H1 (cell line): Measurements from ENCODE around the gene MMP27.

ENCODE experiments used
- BRCA1 ChIP-seq: IDR thresholded peaks from 2 replicates; pipeline ENCODE4 v1.6.1; 2012; ENCODE audit warnings: low read depth, low read length, improper control_type of control experiment
- CHD2 ChIP-seq: IDR thresholded peaks from 2 replicates; pipeline ENCODE4 v1.6.1; 2012; ENCODE audit warnings: low read length, improper control_type of control experiment
- CTCF ChIP-seq, 3 experiments: IDR thresholded peaks; 1 replicate in 2 of 3; 2 replicates in 1 of 3; pipeline versions ENCODE4 v1.5.1 to v1.6.1; 2011; ENCODE audit warnings: low read length in 3 of 3, mild to moderate bottlenecking in 3 of 3, inconsistent platforms in 2 of 3, low read depth in 1 of 3, moderate library complexity in 1 of 3; ENCODE audit not compliant: insufficient read depth in 1 of 3; ENCODE audit errors: control extremely low read depth in 1 of 3
- EZH2 ChIP-seq: fragments of 200-600 bp; sonication (generic); IDR thresholded peaks from 2 replicates; pipeline ENCODE4 v1.7.1; 2012; ENCODE audit warnings: low read depth, mild to moderate bottlenecking, moderate library complexity, low read length, inconsistent platforms; ENCODE audit not compliant: severe bottlenecking
- NRF1 ChIP-seq: IDR thresholded peaks from 2 replicates; pipeline ENCODE4 v1.6.1; 2011; ENCODE audit warnings: mild to moderate bottlenecking, low read depth, low read length, improper control_type of control experiment
- POLR2A ChIP-seq, 2 experiments: IDR thresholded peaks; 1 replicate in 1 of 2; 2 replicates in 1 of 2; pipeline ENCODE4 v1.6.1; 2011; ENCODE audit warnings: low read depth in 2 of 2, low read length in 2 of 2, mild to moderate bottlenecking in 2 of 2; ENCODE audit errors: control extremely low read depth in 1 of 2
- RXRA ChIP-seq: IDR thresholded peaks from 2 replicates; pipeline ENCODE4 v1.6.1; 2011; ENCODE audit warnings: low read depth, mild to moderate bottlenecking, low read length, moderate library complexity; ENCODE audit not compliant: insufficient read depth
- SUZ12 ChIP-seq: fragments of 200-600 bp; sonication (generic); IDR thresholded peaks from 2 replicates; pipeline ENCODE4 v1.6.1; 2012; ENCODE audit warnings: mild to moderate bottlenecking, inconsistent platforms, low read length, moderate library complexity, mixed read lengths
- USF2 ChIP-seq: IDR thresholded peaks from 2 replicates; pipeline ENCODE4 v1.6.1; 2011; ENCODE audit warnings: low read length, improper control_type of control experiment
- YY1 ChIP-seq: IDR thresholded peaks from 2 replicates; pipeline ENCODE4 v1.6.1; 2011; ENCODE audit warnings: low read depth, mild to moderate bottlenecking, low read length

- TF ChIP-seq EZH2 (no peak), CTCF (IDR thresholded peaks at IDR 0.05; ENCODE audit: control extremely low read depth in 1 of 3, insufficient read depth in 1 of 3, low read depth in 1 of 3, low read length in 3 of 3) (no peak), YY1 (no peak), RXRA (no peak), CHD2 (no peak), BRCA1 (no peak), POLR2A (IDR thresholded peaks at IDR 0.05; ENCODE audit: control extremely low read depth in 1 of 2, low read depth in 2 of 2, low read length in 2 of 2) (no peak), SUZ12 (no peak), NRF1 (no peak), USF2 (no peak)
Observed at GRCh38 chr11:102656528-102656927, 49.0 kb downstream of the MMP27 start.
